GF-D8 (cell line): ENCODE measurements around the gene S100A14.
"Not testable (repeated sequence)": the region's sequence is repeated elsewhere in the genome, so short reads cannot be mapped to it uniquely, and the experiment has no call there.

Source experiments
- DNase-seq: peaks from one replicate; lab custom pipeline; 2025; lab: John Stamatoyannopoulos, UW

Gene S100A14

DNA sequence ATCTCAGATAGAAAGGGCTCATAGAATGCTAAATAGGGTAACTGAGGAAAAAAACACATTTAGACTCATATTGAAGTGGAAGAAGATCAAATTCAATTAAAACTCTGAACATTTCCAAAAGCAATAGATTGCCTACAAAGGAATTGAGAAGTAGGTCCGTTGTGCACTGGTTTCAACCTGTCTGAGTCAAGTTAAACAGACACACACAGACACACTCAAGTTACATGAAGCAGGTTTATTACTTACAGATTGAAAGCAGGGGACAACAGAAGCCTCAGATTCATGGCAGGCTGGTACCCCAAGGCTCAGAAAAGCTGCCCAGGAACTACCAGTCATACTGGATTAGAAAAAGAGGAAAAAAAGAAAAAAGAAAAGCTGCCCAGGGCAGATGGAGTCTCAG lies 29.8 kb downstream of the S100A14 start:
- DNase-seq: no peak

DNA sequence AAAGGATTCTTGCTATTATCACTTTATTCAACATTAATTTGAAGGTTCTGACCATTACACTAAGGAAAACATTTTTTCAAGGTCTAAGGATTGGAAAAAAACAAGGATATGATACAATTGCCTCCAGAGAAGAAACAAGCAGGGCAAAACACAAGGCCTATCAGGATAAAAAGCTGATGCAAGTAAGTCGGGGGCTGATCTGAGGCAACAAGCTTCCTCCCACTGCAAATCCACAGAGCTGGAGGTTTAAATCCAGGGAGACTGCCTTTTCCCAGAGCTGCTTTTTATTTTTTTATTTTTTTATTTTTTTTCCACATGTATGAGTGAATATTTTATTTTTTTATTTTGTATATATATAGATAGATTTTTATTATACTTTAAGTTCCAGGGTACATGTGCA lies 31.1 kb downstream of the S100A14 start:
- DNase-seq: no peak

DNA sequence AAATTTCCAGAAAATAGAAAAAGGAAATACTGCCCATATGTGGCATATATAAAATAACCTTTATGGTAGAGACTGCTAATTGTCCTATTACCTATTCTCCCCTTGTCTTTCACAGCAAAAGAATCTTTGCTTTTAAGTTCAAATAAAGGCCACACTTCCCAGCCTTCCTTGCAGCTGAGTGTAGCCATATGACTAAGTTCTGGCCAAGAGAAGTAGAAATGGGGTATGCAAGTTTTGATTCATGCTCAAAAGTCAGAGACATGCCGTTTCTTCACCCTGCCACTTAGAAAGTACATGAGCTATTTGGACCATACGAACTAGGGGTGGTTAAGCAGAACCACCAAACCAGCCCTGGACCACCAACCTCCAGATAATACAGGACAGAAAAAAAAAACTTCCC lies 32.1 kb downstream of the S100A14 start:
- DNase-seq: no peak

DNA sequence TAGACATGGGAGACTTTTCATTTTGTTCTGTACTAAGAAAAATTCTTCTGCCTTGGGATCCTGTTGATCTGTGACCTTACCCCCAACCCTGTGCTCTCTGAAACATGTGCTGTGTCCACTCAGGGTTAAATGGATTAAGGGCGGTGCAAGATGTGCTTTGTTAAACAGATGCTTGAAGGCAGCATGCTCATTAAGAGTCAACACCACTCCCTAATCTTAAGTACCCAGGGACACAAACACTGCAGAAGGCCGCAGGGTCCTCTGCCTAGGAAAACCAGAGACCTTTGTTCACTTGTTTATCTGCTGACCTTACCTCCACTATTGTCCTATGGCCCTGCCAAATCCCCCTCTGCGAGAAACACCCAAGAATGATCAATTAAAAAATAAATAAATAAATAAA lies 32.6 kb downstream of the S100A14 start:
- not testable (repeated sequence) for DNase-seq

DNA sequence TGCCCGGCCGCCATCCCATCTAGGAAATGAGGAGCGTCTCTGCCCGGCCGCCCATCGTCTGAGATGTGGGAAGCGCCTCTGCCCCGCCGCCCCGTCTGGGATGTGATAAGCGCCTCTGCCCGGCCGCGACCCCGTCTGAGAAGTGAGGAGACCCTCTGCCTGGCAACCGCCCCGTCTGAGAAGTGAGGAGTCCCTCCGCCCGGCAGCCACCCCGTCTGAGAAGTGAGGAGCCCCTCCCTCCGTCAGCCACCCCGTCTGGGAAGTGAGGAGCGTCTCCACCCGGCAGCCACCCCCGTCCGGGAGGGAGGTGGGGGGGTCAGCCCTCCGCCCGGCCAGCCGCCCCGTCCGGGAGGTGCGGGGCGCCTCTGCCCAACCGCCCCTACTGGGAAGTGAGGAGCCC lies 33.3 kb downstream of the S100A14 start:
- not testable (repeated sequence) for DNase-seq

DNA sequence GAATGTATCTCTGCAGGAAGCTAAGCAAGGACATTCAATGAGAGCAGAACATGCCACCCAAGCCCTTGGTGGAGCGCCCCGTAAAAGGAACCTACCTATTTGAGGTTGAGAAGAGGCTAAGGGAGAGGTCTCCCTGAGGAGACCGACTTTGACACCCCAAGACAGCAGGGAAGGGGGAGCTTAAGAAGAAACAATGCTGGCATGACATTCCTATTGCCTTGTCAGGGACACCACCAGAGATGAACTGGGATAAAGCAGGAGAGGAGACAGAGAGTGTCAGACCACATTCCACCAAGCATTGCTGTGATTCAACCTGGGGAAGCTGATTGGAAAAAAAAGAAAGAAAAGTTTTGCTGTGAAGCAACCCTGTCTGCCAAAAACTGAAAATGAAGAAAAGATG lies 37.2 kb downstream of the S100A14 start:
- DNase-seq: no peak

DNA sequence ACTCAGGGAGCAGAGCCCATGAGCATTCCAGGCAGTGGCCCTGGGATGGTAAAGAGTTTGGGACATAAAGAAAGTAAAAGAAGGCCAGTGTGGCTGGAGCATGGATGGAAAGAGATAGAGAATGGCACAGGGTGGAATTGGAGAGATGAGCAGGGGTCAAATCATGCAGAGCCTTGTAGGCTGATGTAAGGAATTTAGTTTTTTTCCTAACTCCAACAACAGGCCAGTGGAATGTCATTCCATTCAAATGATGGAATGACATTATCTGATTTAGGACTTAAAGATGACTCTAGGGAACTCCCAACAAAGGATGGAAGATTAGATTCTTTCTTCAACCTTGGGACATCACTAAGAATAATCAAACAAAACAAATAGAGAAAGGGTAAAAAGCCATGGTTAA lies 37.6 kb downstream of the S100A14 start:
- no peak for DNase-seq

DNA sequence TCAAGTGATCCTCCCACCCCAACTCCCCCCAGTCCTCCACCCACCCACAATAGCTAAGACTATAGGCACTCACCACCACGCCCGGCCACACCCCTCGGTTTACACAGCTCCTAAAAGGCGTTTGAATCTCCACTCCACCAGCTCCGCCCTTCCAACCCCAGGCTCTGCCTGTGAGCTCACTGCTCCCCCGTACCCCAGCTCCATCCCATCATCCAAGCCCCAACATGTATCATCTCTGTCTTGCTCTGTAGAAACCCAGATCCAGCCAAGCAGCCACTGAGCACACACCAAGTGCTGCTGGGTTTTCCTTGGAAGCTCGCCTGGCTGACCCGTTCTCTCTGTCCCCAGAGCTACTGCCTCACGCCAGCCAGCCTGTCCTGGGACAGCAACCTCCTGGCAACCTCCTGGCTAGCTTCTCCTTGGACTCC lies 38.5 kb downstream of the S100A14 start:
- no peak for DNase-seq

DNA sequence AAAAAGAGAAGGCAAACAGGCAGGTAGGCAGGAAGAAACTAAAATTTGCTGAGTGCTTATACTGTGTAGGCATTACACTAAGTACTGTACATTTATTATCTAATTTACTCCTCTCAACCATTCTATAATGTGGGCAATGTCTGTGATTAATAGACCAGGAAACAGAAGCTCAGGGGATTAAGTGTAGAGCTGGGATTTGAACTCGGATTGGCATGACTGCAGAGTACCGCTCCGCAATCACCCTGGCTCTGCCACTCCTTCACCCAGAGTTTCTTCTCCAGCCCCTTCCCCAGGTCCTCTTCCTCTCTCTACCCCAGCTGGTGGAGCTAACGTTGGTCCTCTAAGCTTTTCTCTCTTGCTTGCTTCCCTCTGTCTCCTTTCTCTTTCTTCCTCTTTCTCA lies 39.0 kb downstream of the S100A14 start:
- DNase-seq: no peak

DNA sequence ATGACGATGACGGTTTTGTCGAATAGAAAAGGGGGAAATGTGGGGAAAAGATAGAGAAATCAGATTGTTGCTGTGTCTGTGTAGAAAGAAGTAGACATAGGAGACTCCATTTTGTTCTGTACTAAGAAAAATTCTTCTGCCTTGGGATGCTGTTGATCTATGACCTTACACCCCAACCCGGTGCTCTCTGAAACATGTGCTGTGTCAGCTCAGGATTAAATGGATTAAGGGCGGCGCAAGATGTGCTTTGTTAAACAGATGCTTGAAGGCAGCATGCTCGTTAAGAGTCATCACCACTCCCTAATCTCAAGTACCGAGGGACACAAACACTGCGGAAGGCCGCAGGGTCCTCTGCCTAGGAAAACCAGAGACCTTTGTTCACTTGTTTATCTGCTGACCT lies 40.6 kb downstream of the S100A14 start:
- DNase-seq: not testable (repeated sequence)

DNA sequence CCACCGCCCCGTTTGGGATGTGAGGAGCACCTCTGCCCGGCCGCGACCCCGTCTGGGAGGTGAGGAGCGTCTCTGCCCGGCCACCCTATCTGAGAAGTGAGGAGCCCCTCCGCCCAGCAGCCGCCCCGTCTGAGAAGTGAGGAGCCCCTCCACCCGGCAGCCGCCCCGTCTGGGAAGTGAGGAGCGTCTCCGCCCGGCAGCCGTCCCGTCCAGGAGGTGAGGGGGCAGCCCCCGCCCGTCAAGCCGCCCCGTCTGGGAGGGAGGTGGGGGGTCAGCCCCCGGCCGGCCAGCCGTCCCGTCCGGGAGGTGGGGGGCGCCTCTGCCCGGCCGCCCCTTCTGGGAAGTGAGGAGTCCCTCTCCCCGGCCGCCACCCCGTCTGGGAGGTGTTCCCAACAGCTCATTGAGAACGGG lies 41.0 kb downstream of the S100A14 start:
- not testable (repeated sequence) for DNase-seq

DNA sequence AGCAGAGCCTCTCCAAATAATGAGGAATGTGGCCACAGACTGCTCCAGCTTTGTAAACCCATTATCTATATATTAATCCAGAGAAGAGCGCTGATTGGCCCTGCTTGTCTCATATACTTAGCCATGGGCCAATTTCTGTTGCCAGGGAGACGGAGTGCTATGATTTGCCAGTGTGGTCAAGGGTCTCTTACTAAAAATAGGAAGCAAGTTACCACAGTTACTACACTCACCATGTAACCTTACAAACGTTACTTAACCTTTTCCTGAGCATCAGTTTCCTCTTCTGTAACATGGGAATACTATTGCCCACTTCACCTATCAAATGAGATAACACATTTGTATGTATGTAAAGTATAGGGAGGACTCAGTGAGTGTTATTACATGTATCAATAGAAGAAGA lies 42.8 kb downstream of the S100A14 start:
- no peak for DNase-seq

DNA sequence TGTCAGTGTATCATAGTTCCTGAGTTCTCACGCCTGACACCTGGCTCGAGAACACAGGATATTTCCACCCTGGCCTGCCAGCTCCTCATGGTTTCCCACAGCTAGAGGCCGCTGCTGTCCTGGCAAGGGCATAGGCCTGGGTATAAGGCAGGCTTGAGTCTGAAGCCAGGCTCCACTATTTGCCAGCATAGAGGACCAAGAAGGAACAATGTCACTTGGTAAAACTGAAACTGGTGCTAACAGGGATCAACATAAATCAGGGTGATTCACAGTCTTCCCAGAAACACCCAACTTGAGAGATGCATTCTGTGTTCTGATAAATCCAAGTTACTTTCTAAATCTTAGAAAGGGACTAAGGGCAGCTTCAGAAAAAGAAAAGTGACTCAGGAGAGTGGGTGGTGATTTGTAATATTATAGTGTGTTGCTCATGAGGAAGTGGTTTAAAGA lies 43.5 kb downstream of the S100A14 start:
- DNase-seq: peak; percentile 10

DNA sequence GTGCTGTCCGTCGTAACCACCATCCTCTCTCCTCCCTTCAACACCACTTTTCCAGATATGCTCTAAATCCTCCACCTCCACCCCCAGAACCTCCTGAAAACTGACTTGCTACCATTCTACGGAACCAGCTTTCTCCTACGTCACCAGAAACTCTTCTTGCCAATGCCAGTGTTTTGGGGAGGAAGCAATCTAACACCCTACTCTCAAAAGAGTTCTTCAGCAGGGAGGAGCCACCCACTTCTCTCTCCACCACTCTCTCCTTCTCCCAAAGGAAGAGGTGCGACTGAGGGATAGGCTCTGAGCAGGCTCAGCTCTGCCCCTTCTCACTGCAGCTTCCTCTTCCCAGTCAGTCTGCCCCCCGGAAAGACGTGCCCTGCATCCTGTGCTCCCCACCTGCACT lies 44.4 kb downstream of the S100A14 start:
- DNase-seq: no peak

DNA sequence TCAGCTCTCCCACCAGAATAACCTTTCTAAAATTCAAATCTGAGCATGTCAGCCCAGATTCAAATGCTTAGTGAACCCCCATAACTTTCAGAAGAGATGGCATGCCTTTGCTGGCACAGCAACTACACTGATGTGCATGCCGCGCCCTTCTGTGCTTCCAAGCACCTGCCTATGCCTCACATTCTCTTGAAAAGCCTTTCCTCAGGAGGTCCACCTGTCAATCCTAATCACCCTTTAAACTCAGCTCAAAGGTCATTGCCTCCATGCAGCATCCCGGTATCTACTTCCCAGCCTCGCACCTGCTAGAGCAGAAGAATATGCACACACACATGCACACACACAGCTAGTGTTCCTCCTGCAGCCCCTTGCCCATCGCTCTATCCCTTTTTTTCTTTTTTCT lies 45.3 kb downstream of the S100A14 start:
- DNase-seq: no peak

DNA sequence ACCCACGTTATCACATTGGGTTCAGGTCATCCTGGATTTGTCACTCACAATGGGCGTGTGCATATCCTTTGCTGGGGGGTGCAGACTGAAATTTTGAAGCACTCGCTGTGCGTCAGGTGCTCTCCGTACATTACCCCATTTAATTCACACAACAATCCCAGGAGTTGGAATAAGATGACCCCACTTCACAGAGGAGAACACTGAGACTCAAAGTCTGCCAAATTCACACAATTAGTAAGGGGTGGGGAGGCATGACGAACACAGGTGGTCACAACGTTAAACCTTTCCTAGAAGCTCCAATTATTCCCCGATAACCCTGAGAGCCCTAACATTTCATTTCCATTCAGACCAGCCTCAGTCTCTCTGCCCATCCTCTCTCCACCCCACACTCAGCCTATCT lies 46.7 kb downstream of the S100A14 start:
- no peak for DNase-seq

DNA sequence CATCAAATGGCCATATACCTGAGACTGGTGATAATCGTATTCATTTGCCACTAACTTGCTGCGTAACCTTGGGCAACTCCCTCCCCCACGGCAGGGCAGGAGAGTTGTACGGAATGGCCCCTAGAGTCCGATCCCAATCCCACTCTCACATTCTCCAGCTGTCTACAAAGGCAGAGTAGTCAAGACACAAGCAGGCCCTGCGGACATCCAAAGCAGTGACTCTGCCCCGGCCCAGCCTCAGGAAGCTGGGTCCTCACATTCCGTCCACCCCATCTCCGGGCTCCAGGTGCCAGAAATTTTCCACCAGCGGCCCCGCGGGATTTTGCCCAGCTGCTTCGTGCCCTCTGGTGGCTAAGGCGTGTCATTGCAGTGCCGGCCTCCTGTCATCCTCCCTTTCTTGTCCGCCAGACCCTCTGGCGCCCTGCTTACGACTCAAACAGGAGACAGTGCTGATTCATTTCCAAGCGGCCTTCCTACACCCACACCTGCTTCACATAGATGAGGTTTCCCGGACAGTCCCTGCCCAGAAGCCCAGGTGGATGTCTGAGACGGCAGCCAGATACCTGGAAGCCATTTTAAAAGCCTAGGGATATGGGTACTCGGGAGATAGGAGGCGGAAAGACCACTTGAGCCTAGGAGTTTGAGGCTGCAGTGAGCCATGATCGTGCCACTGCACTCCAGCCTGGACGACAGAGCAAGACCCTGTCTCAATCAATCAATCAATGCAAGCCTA lies 47.6 kb downstream of the S100A14 start:
- DNase-seq: no peak

DNA sequence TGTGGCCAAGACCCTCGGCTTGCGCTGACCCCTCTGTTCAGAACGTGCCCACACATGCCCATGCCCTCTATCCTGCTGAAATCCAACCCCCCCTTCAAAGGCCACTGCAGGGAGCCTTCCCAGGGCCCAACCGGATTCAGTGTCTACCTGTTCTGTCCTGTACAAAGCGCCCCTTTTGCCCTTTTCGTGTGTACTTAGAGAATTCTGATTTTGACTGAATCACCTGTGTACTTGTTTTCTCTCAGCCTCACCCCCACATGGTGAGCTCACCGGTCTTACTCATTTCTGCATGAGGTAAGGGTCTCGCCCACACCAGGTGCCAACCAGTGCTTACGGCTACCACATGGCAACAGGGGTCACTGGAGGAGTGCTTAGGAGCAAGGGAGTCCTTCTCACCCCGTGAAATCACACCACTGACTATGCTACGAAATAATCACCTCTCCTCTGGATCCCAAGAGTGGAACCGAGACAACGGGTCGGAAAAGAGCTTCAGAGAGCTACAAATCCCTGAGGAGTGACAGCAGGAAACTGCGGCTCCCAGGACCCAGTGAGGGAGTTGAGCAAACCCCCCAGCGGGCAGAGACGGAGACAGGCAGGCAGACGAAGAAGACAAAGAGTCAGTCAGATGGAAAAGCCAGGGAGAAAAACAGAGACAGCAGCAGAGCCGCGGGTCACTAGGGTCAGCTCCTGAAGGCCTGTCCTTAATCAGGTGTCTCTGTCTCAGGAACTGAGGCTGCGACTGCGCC lies 48.3 kb downstream of the S100A14 start:
- no peak for DNase-seq

DNA sequence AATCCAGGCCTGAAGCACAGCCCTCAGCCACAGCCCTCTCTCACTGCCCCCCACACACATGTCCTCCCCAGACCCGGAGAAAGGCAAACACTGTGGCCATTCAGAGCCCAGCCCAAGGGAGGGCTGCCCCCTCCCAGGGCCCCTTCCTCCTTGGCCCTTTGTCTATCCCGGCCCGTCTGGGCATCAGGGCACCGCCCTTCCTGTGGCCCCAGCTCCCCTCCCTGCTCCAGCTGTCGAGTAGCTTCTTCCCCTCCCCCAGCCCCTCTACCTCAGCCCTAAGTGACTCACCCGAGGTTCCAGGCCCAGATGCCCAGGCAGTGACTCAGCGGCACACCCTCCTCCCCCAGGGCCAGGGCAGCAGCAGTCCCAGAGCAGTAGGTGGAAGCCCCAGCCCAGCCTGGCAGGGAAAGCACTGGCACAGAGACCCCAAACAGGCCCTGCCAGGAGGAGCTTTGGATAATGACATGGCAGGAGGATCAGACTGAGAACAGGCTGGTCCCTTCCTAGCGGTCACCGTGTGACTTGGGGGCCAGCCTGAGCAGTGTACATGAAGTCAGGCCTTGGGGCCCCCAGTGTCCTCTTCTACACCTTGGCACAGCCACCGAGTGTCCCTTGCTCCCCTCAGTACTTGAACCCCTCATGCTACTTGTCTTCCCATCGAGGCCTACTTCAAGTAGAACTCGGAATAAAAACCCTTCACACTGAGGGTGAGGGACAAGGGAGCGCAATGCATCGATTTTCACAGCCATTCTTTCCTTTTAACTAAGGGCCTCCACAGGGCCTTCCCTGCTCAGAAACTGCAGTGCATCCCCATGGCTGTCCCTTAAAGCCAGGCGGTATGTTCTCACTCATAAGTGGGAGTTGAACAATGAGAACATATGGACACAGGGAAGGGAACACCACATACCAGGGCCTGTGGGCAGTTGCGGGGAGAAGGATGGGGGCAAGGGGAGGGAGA lies 49.4 kb downstream of the S100A14 start:
- peak; percentile 48 for DNase-seq

DNA sequence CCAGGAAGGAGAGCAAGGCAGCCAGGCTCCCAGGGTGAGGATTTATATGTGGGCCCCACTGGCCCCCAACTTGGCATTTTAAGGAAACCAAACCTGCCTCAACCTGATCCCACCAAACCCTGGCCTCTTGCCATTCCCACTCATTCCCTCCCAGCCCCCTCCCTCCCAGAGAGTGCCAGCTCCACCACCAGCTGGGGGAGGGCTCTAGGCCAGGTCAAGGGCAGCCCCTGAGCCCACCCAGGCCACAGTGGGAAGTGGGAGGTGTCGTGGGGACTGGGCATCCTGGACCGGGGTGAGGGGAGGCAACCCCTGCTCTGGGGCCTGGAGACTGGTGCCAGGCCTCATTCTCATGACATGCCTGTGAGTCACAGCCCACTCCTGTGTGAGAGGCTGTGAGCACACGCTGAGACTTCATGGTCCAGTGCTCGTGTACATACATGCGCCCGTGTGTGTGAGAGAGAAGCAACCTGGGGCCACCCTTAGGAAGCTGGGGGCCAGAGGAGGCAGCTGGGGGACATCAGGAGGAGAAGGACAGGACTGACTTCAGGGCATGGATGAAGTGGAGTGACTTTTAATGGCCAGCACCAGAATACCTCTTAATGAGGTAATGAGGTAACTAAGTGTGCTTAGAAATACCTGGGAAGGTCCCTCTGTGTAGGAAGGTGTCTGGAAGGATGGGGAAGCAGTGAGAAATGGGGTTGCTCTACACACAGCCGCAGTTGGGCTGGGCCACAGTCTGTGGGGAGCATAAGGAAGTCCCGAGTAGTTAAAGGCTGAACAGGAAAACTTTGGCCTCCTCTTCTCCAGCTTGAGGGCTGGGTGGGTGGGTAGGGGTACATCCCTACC lies 50.4 kb downstream of the S100A14 start, which contains the start of gene S100A2:
TSS of gene S100A2 (minus strand) at position 316 of the 846 bp plus-strand sequence. CDS start 1,967 bp downstream, outside the sequence.
- DNase-seq: no peak
